SK-N-SH treated with all-trans-retinoic acid at 6 μM for 48 hours (cell line): ENCODE data around the gene TMEM132D.

Source experiments
- CSRNP3 ChIP-seq: fragments of 250-450 bp; sonication (Bioruptor Pico); IDR thresholded peaks from 2 replicates; pipeline ENCODE4 v1.5.1; 2021; ENCODE audit warnings: mild to moderate bottlenecking, moderate library complexity
- ISL1 ChIP-seq: fragments of 250-450 bp; sonication (Bioruptor Pico); IDR thresholded peaks from 2 replicates; pipeline ENCODE4 v2.1.2; 2022; ENCODE audit warnings: mild to moderate bottlenecking, moderate library complexity
- ZFP3 ChIP-seq: fragments of 250-450 bp; sonication (Bioruptor Pico); IDR thresholded peaks from 2 replicates; pipeline ENCODE4 v1.5.0; 2020; ENCODE audit warnings: mild to moderate bottlenecking, moderate library complexity
- ZFP30 ChIP-seq: fragments of 450-650 bp; formaldehyde crosslinking; IDR thresholded peaks from 2 replicates; pipeline ENCODE4 v1.5.0; 2022; ENCODE audit warnings: mild to moderate bottlenecking, moderate library complexity

- TF ChIP-seq ISL1 (CRISPR knock-in tag) (no peak), ZFP3 (CRISPR knock-in tag) (no peak), CSRNP3 (CRISPR knock-in tag) (no peak), ZFP30 (CRISPR knock-in tag) (no peak)
These were observed 701.6 kb downstream of the TMEM132D start for GRCh38 chr12:129202109-129202814.
